GM12878 (cell line): Measurements from ENCODE around the gene CKLF. TPM values are rescaled to one million over a fixed set of nuclear protein-coding genes. Genes with fewer than 3 reads are reported as not detected.
A peak's percentile ranks its signal among the peaks of the same experiment; 100 is the strongest.

Experiments
- ATF3 ChIP-seq: IDR thresholded peaks from 2 replicates; pipeline ENCODE4 v1.6.1; 2011; ENCODE audit warnings: low read depth, mild to moderate bottlenecking, low read length, moderate library complexity, borderline replicate concordance; ENCODE audit errors: extremely low read depth
- ATF7 ChIP-seq: fragments of 450-650 bp; IDR thresholded peaks from 2 replicates; pipeline ENCODE4 v1.6.1; 2016; ENCODE audit warnings: low read depth, mild to moderate bottlenecking
- DPF2 ChIP-seq: fragments of 450-650 bp; IDR thresholded peaks from 2 replicates; pipeline ENCODE4 v1.6.1; 2017; ENCODE audit warnings: mild to moderate bottlenecking
- EP300 ChIP-seq, 2 experiments: fragments of 150-350 bp in 1 of 2; IDR thresholded peaks; 2 replicates each; pipeline ENCODE4 v1.6.1; 2011 to 2012; ENCODE audit warnings: low read depth in 2 of 2, low read length in 2 of 2, borderline replicate concordance in 1 of 2, improper control_type of control experiment in 1 of 2, inconsistent platforms in 1 of 2; ENCODE audit not compliant: control insufficient read depth in 1 of 2
- ETV6 ChIP-seq, 2 experiments: fragments of 450-650 bp in 1 of 2; IDR thresholded peaks in 1 of 2; conservative IDR thresholded peaks in 1 of 2; 2 replicates each; pipeline ENCODE4 v1.6.1; 2014; ENCODE audit warnings: antibody characterized with exemption in 1 of 2, borderline replicate concordance in 1 of 2, low read depth in 1 of 2, mild to moderate bottlenecking in 1 of 2, moderate library complexity in 1 of 2
- FOS ChIP-seq: IDR thresholded peaks from 3 replicates; pipeline ENCODE4 v1.6.1; 2011; ENCODE audit warnings: borderline replicate concordance; ENCODE audit not compliant: insufficient read length; ENCODE audit errors: extremely low read depth
- HDGF ChIP-seq: fragments of 450-650 bp; IDR thresholded peaks from 2 replicates; pipeline ENCODE4 v1.6.1; 2016; ENCODE audit warnings: antibody characterized with exemption
- JUND ChIP-seq: IDR thresholded peaks from 2 replicates; pipeline ENCODE4 v1.6.1; 2012; ENCODE audit warnings: low read depth, mild to moderate bottlenecking, low read length, improper control_type of control experiment, moderate library complexity
- KAT2A ChIP-seq: conservative IDR thresholded peaks from 2 replicates; pipeline ENCODE4 v1.6.1; 2011; ENCODE audit warnings: low read depth, low read length; ENCODE audit not compliant: control insufficient read depth
- MYC ChIP-seq: IDR thresholded peaks from 2 replicates; pipeline ENCODE4 v1.6.1; 2011; ENCODE audit warnings: mild to moderate bottlenecking, low read length, moderate library complexity, inconsistent platforms; ENCODE audit not compliant: insufficient read depth, insufficient replicate concordance, insufficient read length, severe bottlenecking
- PAX5 ChIP-seq: IDR thresholded peaks from 2 replicates; pipeline ENCODE4 v1.6.1; 2011; ENCODE audit warnings: low read depth, low read length, borderline replicate concordance
- POLR2A ChIP-seq: IDR thresholded peaks from 2 replicates; pipeline ENCODE4 v1.6.1; 2011; ENCODE audit warnings: low read depth, mild to moderate bottlenecking, low read length
- RBBP5 ChIP-seq: fragments of 200-600 bp; sonication (generic); conservative IDR thresholded peaks from 2 replicates; pipeline ENCODE4 v1.6.1; 2016
- SIX5 ChIP-seq: IDR thresholded peaks from 2 replicates; pipeline ENCODE4 v1.6.1; 2011; ENCODE audit warnings: mild to moderate bottlenecking, low read depth, low read length, moderate library complexity; ENCODE audit not compliant: severe bottlenecking
- SMAD1 ChIP-seq: fragments of 450-650 bp; IDR thresholded peaks from 2 replicates; pipeline ENCODE4 v1.6.1; 2018; ENCODE audit warnings: mild to moderate bottlenecking, low read depth; ENCODE audit not compliant: partially characterized antibody
- SMC3 ChIP-seq: IDR thresholded peaks from 2 replicates; pipeline ENCODE4 v1.6.1; 2011; ENCODE audit warnings: low read length, improper control_type of control experiment, borderline replicate concordance
- TBL1XR1 ChIP-seq: IDR thresholded peaks from 2 replicates; pipeline ENCODE4 v1.6.1; 2012; ENCODE audit warnings: low read depth, low read length, improper control_type of control experiment
- TCF12 ChIP-seq: IDR thresholded peaks from 2 replicates; pipeline ENCODE4 v1.6.1; 2011; ENCODE audit warnings: low read depth, mild to moderate bottlenecking, low read length
- WRNIP1 ChIP-seq: IDR thresholded peaks from 2 replicates; pipeline ENCODE4 v1.6.1; 2011; ENCODE audit warnings: low read depth, low read length, improper control_type of control experiment, borderline replicate concordance
- YBX1 ChIP-seq: fragments of 450-650 bp; IDR thresholded peaks from 2 replicates; pipeline ENCODE4 v1.6.1; 2016; ENCODE audit warnings: antibody characterized with exemption
- polyA plus RNA-seq, 11 experiments: library from polyadenylated mRNA; depleted of rRNA in 4 of 11; unstranded in 6 of 11; stranded (reverse) in 5 of 11; fragments of >200 nt; fragmentation: Nextera tagmentation in 4 of 11; fragmentation: Illumina TruSeq in 1 of 11; extraction: Ambion mirVana in 4 of 11; extraction: Trizol in 1 of 11; gene quantifications; 1 replicate in 1 of 11; 2 replicates in 10 of 11; pipeline versions ENCODE4 v1.2.1 to v1.2.3, GENCODE V29; 2011 to 2016; ENCODE audit warnings: inconsistent platforms in 2 of 11, missing spikeins in 2 of 11, low read depth in 1 of 11
- total RNA-seq, 4 experiments: library from RNA; depleted of rRNA in 3 of 4; stranded (reverse); fragments of >200 nt in 3 of 4; fragmentation: Illumina TruSeq in 1 of 4; extraction: Trizol in 1 of 4; gene quantifications; 2 replicates each; pipeline versions ENCODE4 v1.2.1 to v1.2.3, GENCODE V29; 2013 to 2021
- TF ChIP-seq, protein P1 (sequence below), 3 experiments: IDR thresholded peaks in 2 of 3; conservative IDR thresholded peaks in 1 of 3; 2 replicates each; pipeline ENCODE4 v1.5.1; 2011; ENCODE audit warnings: low read depth in 3 of 3, low read length in 3 of 3, mild to moderate bottlenecking in 3 of 3, control low read depth in 2 of 3, moderate library complexity in 2 of 3, inconsistent platforms in 1 of 3, mixed read lengths in 1 of 3; ENCODE audit not compliant: control insufficient read depth in 2 of 3, insufficient read depth in 1 of 3; ENCODE audit errors: extremely low read depth in 1 of 3
- TF ChIP-seq, protein P2 (sequence below): fragments of 450-650 bp; formaldehyde crosslinking; IDR thresholded peaks from 2 replicates; pipeline ENCODE4 v1.4.0; 2022; ENCODE audit warnings: mild to moderate bottlenecking, moderate library complexity
- TF ChIP-seq, protein P3 (sequence below): IDR thresholded peaks from 2 replicates; pipeline ENCODE4 v1.6.1; 2012; ENCODE audit warnings: low read length, inconsistent platforms

The CKLF gene
- total and polyA plus RNA-seq, 10 of the 15 experiments (the other 5 are each of a cell fraction or from before 2014, with no cell fraction given): 40.8 to 193 (median 109) TPM

DNA sequence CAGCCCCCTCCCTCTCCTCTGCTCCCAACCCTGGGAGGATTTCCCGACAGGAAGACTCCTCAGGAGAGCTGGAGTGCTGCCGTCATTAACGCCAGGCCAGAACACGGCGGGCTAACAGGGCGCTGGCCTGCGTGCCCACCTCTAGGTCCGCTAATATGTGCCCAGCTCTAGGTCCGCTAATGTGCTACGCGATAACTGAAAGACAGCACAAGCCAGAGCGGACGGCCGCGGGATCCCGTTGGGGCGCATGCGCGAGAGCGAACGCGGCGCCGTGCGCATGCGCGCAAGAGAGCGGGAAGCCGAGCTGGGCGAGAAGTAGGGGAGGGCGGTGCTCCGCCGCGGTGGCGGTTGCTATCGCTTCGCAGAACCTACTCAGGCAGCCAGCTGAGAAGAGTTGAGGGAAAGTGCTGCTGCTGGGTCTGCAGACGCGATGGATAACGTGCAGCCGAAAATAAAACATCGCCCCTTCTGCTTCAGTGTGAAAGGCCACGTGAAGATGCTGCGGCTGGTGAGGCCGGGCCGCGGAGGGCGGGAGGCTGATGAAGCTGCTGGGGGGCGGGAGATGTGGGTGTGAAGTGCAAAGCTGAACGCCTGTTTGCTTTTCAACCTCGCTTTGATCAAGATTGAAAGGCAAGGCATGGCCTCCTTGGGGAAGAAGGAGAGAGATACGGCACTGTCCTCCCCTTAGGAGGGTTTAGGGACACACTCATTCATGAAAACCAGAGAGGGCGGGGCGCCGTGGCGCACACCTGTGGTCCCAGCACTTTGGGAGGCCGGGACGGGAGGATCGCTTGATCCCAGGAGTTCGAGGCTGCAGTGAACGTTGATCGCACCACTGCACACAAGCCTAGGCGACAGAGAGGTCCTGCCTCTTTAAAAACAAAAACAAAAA, at the start of gene CKLF (continued):
- TF ChIP-seq, protein P1, sequence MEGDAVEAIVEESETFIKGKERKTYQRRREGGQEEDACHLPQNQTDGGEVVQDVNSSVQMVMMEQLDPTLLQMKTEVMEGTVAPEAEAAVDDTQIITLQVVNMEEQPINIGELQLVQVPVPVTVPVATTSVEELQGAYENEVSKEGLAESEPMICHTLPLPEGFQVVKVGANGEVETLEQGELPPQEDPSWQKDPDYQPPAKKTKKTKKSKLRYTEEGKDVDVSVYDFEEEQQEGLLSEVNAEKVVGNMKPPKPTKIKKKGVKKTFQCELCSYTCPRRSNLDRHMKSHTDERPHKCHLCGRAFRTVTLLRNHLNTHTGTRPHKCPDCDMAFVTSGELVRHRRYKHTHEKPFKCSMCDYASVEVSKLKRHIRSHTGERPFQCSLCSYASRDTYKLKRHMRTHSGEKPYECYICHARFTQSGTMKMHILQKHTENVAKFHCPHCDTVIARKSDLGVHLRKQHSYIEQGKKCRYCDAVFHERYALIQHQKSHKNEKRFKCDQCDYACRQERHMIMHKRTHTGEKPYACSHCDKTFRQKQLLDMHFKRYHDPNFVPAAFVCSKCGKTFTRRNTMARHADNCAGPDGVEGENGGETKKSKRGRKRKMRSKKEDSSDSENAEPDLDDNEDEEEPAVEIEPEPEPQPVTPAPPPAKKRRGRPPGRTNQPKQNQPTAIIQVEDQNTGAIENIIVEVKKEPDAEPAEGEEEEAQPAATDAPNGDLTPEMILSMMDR (IDR thresholded peaks at IDR 0.05 in 2 of 3, conservative IDR thresholded peaks at IDR 0.05 in 1 of 3; ENCODE audit: control insufficient read depth in 2 of 3, extremely low read depth in 1 of 3, insufficient read depth in 1 of 3, low read depth in 3 of 3, low read length in 3 of 3): no peak
- TF ChIP-seq DPF2 (0 out of 2 replicates have a peak, but pooled peaks have one; percentile 52), POLR2A (peak; percentile 95), ATF7 (no peak), TCF12 (no peak), SMAD1 (peak; percentile 6), MYC (peak; percentile 79), PAX5 (no peak), YBX1 (no peak), RBBP5 (no peak), EP300 (IDR thresholded peaks at IDR 0.05; ENCODE audit: borderline replicate concordance in 1 of 2, control insufficient read depth in 1 of 2, low read depth in 2 of 2, low read length in 2 of 2) (no peak), SMC3 (no peak), FOS (no peak), JUND (no peak), ETV6 (conservative IDR thresholded peaks at IDR 0.05 in 1 of 2, IDR thresholded peaks at IDR 0.05 in 1 of 2; ENCODE audit: borderline replicate concordance in 1 of 2, low read depth in 1 of 2) (no peak), HDGF (no peak), WRNIP1 (no peak), ATF3 (no peak), KAT2A (no peak), TBL1XR1 (peak; percentile 18; the same call in 1 of the 2 replicates), SIX5 (no peak)
- TF ChIP-seq, protein P2, sequence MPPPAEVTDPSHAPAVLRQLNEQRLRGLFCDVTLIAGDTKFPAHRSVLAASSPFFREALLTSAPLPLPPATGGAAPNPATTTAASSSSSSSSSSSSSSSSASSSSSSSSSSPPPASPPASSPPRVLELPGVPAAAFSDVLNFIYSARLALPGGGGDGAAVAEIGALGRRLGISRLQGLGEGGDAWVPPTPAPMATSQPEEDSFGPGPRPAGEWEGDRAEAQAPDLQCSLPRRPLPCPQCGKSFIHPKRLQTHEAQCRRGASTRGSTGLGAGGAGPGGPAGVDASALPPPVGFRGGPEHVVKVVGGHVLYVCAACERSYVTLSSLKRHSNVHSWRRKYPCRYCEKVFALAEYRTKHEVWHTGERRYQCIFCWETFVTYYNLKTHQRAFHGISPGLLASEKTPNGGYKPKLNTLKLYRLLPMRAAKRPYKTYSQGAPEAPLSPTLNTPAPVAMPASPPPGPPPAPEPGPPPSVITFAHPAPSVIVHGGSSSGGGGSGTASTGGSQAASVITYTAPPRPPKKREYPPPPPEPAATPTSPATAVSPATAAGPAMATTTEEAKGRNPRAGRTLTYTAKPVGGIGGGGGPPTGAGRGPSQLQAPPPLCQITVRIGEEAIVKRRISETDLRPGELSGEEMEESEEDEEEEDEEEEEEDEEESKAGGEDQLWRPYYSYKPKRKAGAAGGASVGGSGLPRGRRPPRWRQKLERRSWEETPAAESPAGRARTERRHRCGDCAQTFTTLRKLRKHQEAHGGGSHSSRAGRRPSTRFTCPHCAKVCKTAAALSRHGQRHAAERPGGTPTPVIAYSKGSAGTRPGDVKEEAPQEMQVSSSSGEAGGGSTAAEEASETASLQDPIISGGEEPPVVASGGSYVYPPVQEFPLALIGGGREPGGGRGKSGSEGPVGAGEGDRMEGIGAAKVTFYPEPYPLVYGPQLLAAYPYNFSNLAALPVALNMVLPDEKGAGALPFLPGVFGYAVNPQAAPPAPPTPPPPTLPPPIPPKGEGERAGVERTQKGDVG (CRISPR knock-in tag): no peak
- TF ChIP-seq, protein P3, sequence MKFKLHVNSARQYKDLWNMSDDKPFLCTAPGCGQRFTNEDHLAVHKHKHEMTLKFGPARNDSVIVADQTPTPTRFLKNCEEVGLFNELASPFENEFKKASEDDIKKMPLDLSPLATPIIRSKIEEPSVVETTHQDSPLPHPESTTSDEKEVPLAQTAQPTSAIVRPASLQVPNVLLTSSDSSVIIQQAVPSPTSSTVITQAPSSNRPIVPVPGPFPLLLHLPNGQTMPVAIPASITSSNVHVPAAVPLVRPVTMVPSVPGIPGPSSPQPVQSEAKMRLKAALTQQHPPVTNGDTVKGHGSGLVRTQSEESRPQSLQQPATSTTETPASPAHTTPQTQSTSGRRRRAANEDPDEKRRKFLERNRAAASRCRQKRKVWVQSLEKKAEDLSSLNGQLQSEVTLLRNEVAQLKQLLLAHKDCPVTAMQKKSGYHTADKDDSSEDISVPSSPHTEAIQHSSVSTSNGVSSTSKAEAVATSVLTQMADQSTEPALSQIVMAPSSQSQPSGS: no peak
